Measurements from ENCODE around the gene SLC66A1.

Gene SLC66A1

GRCh38 chr1:19368050-19368449 is 55.9 kb downstream of the SLC66A1 start:
- peaks cover 55% of the 10 kb centered on the region for H3K4me1 Mint-ChIP-seq (ENCODE audit: low read depth)
- no peaks in the 10 kb centered on the region for H3K36me3 Mint-ChIP-seq
- no peak overlapping the region for H3K4me3 Mint-ChIP-seq
- H3K27ac Mint-ChIP-seq, result no peak overlapping the region
- H3K9me3 Mint-ChIP-seq (ENCODE audit: low read depth), result no peaks in the 10 kb centered on the region
- H3K27me3 Mint-ChIP-seq, result no peaks in the 10 kb centered on the region

- peaks cover 49% of the 10 kb centered on the region for H3K4me1 Mint-ChIP-seq (ENCODE audit: low read depth)
- H3K27ac Mint-ChIP-seq, result peak overlapping the region; percentile 29
- H3K4me3 Mint-ChIP-seq, result no peak overlapping the region
Measured at GRCh38 chr1:19368964-19369363, 56.8 kb downstream of the SLC66A1 start.

GRCh38 chr1:19369396-19370090 is 57.4 kb downstream of the SLC66A1 start:
- Mint-ChIP-seq H3K27me3 (no peaks in the 10 kb centered on the region), H3K9me3 (ENCODE audit: low read depth) (no peaks in the 10 kb centered on the region), H3K27ac (peak overlapping the region; percentile 46), H3K4me1 (ENCODE audit: low read depth) (peaks cover 45% of the 10 kb centered on the region), H3K4me3 (no peak overlapping the region), H3K36me3 (no peaks in the 10 kb centered on the region)

More at GRCh38 chr1:19368964-19369363, 56.8 kb downstream of the SLC66A1 start:
- Mint-ChIP-seq H3K36me3 (no peaks in the 10 kb centered on the region), H3K9me3 (ENCODE audit: low read depth) (no peaks in the 10 kb centered on the region), H3K27me3 (no peaks in the 10 kb centered on the region)

- H3K4me1 Mint-ChIP-seq (ENCODE audit: low read depth), result peaks cover 42% of the 10 kb centered on the region
- H3K27ac Mint-ChIP-seq, result peak overlapping the region; percentile 59
- H3K27me3 Mint-ChIP-seq, result no peaks in the 10 kb centered on the region
- H3K4me3 Mint-ChIP-seq, result no peak overlapping the region
- H3K36me3 Mint-ChIP-seq, result no peaks in the 10 kb centered on the region
- no peaks in the 10 kb centered on the region for H3K9me3 Mint-ChIP-seq (ENCODE audit: low read depth)
Measured at GRCh38 chr1:19370453-19371170, 58.5 kb downstream of the SLC66A1 start.

GRCh38 chr1:19371226-19372135 is 59.4 kb downstream of the SLC66A1 start:
- no peaks in the 10 kb centered on the region for H3K36me3 Mint-ChIP-seq
- no peaks in the 10 kb centered on the region for H3K9me3 Mint-ChIP-seq (ENCODE audit: low read depth)
- H3K27ac Mint-ChIP-seq, result peak overlapping the region; percentile 41
- no peaks in the 10 kb centered on the region for H3K27me3 Mint-ChIP-seq
- H3K4me3 Mint-ChIP-seq, result no peak overlapping the region
- peaks cover 43% of the 10 kb centered on the region for H3K4me1 Mint-ChIP-seq (ENCODE audit: low read depth)

GRCh38 chr1:19372136-19372514 is 60.0 kb downstream of the SLC66A1 start:
- Mint-ChIP-seq H3K27ac (peak overlapping the region; percentile 64), H3K4me1 (ENCODE audit: low read depth) (peaks cover 41% of the 10 kb centered on the region), H3K9me3 (ENCODE audit: low read depth) (no peaks in the 10 kb centered on the region), H3K27me3 (no peaks in the 10 kb centered on the region), H3K4me3 (no peak overlapping the region), H3K36me3 (peaks cover 3% of the 10 kb centered on the region)

- Mint-ChIP-seq H3K27me3 (no peaks in the 10 kb centered on the region), H3K4me1 (ENCODE audit: low read depth) (peaks cover 41% of the 10 kb centered on the region), H3K27ac (peak overlapping the region; percentile 64), H3K4me3 (no peak overlapping the region), H3K9me3 (ENCODE audit: low read depth) (no peaks in the 10 kb centered on the region), H3K36me3 (peaks cover 5% of the 10 kb centered on the region)
Measured at GRCh38 chr1:19372602-19373001, 60.5 kb downstream of the SLC66A1 start.

- H3K27me3 Mint-ChIP-seq, result no peaks in the 10 kb centered on the region
- H3K36me3 Mint-ChIP-seq, result peaks cover 5% of the 10 kb centered on the region
- peaks cover 42% of the 10 kb centered on the region for H3K4me1 Mint-ChIP-seq (ENCODE audit: low read depth)
- H3K9me3 Mint-ChIP-seq (ENCODE audit: low read depth), result no peaks in the 10 kb centered on the region
- H3K27ac Mint-ChIP-seq, result peak overlapping the region; percentile 28
- H3K4me3 Mint-ChIP-seq, result no peak overlapping the region
Measured at GRCh38 chr1:19373211-19374082, 61.3 kb downstream of the SLC66A1 start.

- H3K27me3 Mint-ChIP-seq, result no peaks in the 10 kb centered on the region
- H3K36me3 Mint-ChIP-seq, result peaks cover 5% of the 10 kb centered on the region
- H3K27ac Mint-ChIP-seq, result peak overlapping the region; percentile 22
- peaks cover 39% of the 10 kb centered on the region for H3K4me1 Mint-ChIP-seq (ENCODE audit: low read depth)
- no peak overlapping the region for H3K4me3 Mint-ChIP-seq
- H3K9me3 Mint-ChIP-seq (ENCODE audit: low read depth), result no peaks in the 10 kb centered on the region
Measured at GRCh38 chr1:19374083-19374801, 62.1 kb downstream of the SLC66A1 start.

- no peak overlapping the region for H3K4me3 Mint-ChIP-seq
- peaks cover 5% of the 10 kb centered on the region for H3K36me3 Mint-ChIP-seq
- H3K27me3 Mint-ChIP-seq, result no peaks in the 10 kb centered on the region
- no peaks in the 10 kb centered on the region for H3K9me3 Mint-ChIP-seq (ENCODE audit: low read depth)
- peaks cover 41% of the 10 kb centered on the region for H3K4me1 Mint-ChIP-seq (ENCODE audit: low read depth)
- no peak overlapping the region for H3K27ac Mint-ChIP-seq
Measured at GRCh38 chr1:19374926-19375325, 62.8 kb downstream of the SLC66A1 start.

- H3K36me3 Mint-ChIP-seq, result peaks cover 5% of the 10 kb centered on the region
- peak overlapping the region; percentile 64 for H3K27ac Mint-ChIP-seq
- peaks cover 34% of the 10 kb centered on the region for H3K4me1 Mint-ChIP-seq (ENCODE audit: low read depth)
- no peaks in the 10 kb centered on the region for H3K27me3 Mint-ChIP-seq
- H3K9me3 Mint-ChIP-seq (ENCODE audit: low read depth), result no peaks in the 10 kb centered on the region
- no peak overlapping the region for H3K4me3 Mint-ChIP-seq
Measured at GRCh38 chr1:19375631-19376400, 63.7 kb downstream of the SLC66A1 start.

- peak overlapping the region; percentile 77 for H3K27ac Mint-ChIP-seq
- peaks cover 32% of the 10 kb centered on the region for H3K4me1 Mint-ChIP-seq (ENCODE audit: low read depth)
- no peaks in the 10 kb centered on the region for H3K9me3 Mint-ChIP-seq (ENCODE audit: low read depth)
- H3K27me3 Mint-ChIP-seq, result no peaks in the 10 kb centered on the region
- no peak overlapping the region for H3K4me3 Mint-ChIP-seq
- H3K36me3 Mint-ChIP-seq, result peaks cover 5% of the 10 kb centered on the region
Measured at GRCh38 chr1:19376428-19377372, 64.6 kb downstream of the SLC66A1 start.

Measured in activated naive CD8-positive, alpha-beta T cell (primary cell).